IPS-20b (cell line): ENCODE data around the gene NEXN.

Experiments
- H3K27ac ChIP-seq: one replicate; pipeline ENCODE4 v1.5.1; 2013; ENCODE audit warnings: low read length
- H3K27me3 ChIP-seq: 2 replicates; pipeline ENCODE4 v1.6.1; 2013; ENCODE audit warnings: mild to moderate bottlenecking, low read length, inconsistent platforms; ENCODE audit not compliant: insufficient read depth
- H3K36me3 ChIP-seq: 2 replicates; pipeline ENCODE4 v1.6.1; 2013; ENCODE audit warnings: low read depth, mild to moderate bottlenecking, inconsistent platforms, low read length, moderate library complexity; ENCODE audit not compliant: insufficient read depth
- H3K4me1 ChIP-seq: 2 replicates; pipeline ENCODE4 v1.6.1; 2013; ENCODE audit warnings: mild to moderate bottlenecking, control low read depth, inconsistent platforms, low read length, moderate library complexity; ENCODE audit not compliant: insufficient read depth
- H3K4me3 ChIP-seq: 2 replicates; pipeline ENCODE4 v1.5.1; 2013; ENCODE audit warnings: mild to moderate bottlenecking, low read length, inconsistent platforms
- H3K9ac ChIP-seq: 2 replicates; pipeline ENCODE4 v1.6.1; 2013; ENCODE audit warnings: low read depth, mild to moderate bottlenecking, inconsistent platforms, low read length, moderate library complexity
- H3K9me3 ChIP-seq: 2 replicates; pipeline ENCODE4 v1.6.1; 2013; ENCODE audit warnings: mild to moderate bottlenecking, low read depth, low read length, inconsistent platforms; ENCODE audit not compliant: insufficient read depth

The NEXN gene

DNA sequence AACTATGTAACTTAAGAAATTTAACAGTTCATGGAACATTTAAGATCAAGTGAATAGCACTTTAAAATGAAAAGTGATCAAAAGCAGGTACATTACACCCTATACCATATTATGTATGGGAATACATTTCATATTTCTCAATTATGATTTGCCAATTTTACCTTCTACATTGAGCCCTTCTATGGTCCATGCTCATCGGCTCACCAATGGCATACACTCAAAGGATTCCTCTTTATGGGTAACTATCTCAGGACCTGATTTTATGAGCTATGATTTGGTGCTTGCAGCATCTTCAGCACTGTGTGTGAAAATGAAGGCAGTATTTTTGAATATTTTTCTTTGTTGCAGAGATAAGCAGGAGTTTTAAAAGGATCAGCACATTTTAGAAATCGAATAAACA is 56.9 kb downstream of the NEXN start:
- H3K4me3 ChIP-seq = no peak overlapping the region
- H3K36me3 ChIP-seq = peaks cover 85% of the 10 kb centered on the region
- no peaks in the 10 kb centered on the region for H3K27me3 ChIP-seq
- no peaks in the 10 kb centered on the region for H3K9me3 ChIP-seq
- H3K4me1 ChIP-seq = peaks cover 4% of the 10 kb centered on the region; the same call in 1 of the 2 replicates
- H3K27ac ChIP-seq = no peak overlapping the region
- no peak overlapping the region for H3K9ac ChIP-seq

DNA sequence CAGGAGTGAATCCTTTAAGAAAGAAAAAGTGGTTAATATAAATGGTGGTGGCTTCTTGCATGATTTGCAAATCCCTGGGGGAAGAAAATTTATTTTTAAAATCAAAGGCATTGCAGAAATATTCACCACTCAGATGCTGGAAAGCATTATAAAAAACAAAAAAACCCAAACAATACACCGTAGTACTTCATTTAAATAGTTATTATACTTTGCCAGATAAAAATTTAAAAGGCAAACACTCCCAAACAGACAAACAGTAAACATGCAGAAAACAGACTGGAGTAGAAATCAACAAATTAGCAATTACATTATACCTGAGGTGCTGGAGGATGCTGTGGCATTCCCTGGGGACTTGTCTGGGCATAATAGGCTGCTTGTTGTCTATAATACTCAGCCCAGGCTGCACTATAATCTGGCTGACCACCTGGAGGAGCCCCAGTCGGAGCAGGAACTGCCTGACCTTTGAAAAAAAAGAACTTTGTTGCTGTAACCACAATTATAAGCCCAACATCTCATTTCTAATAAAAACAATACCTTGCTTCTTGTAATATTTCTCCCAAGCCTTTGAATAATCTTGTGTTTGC is 60.5 kb downstream of the NEXN start:
- Histone ChIP-seq H3K27ac (no peak overlapping the region), H3K9ac (no peak overlapping the region), H3K4me1 (peaks cover 4% of the 10 kb centered on the region; the same call in 1 of the 2 replicates), H3K9me3 (no peaks in the 10 kb centered on the region), H3K36me3 (peaks cover 99% of the 10 kb centered on the region), H3K27me3 (no peaks in the 10 kb centered on the region), H3K4me3 (no peak overlapping the region)

DNA sequence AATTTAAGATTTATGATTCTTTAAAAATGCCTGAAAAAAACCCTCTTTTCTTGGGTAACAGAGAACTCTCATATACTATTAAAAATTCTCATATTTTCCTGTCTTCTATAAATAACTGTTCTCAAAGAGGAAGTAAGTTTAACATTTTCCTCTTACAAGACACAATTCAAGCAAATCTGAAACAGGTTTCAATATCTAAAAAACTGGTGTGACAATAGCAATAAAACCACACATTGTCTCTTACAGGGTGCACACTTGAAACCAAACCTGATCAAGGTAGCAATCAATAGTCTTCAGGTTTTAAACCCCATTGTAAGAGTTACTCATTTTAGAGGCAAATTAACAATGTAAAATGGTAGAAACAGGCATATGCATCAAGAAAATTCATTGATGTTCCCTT is 62.4 kb downstream of the NEXN start:
- H3K27ac ChIP-seq = no peak overlapping the region
- no peak overlapping the region for H3K4me3 ChIP-seq
- peaks cover 4% of the 10 kb centered on the region; the same call in 1 of the 2 replicates for H3K4me1 ChIP-seq
- H3K9ac ChIP-seq = no peak overlapping the region
- no peaks in the 10 kb centered on the region for H3K27me3 ChIP-seq
- H3K9me3 ChIP-seq = no peaks in the 10 kb centered on the region
- peaks cover 100% of the 10 kb centered on the region for H3K36me3 ChIP-seq

DNA sequence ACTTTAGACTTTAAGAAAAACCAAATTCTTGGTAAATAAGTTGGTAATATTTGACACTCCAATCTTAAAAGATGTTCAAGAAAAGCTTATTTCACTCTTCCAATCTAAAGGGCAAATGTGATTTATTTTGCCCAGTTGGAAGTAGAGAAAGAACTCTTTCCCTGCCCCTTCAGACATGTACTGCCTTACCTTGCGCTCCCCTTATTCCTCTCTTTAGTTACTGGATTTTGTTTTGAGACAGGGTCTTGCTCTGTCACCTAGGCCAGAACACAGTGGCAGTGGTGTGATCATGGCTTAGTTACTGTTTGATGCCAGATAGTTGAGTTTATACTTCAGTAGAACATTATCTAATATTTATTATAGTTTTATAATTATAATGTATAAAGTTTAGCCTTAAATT is 62.9 kb downstream of the NEXN start:
- H3K4me1 ChIP-seq = peaks cover 4% of the 10 kb centered on the region; the same call in 1 of the 2 replicates
- no peak overlapping the region for H3K9ac ChIP-seq
- H3K9me3 ChIP-seq = no peaks in the 10 kb centered on the region
- no peak overlapping the region for H3K4me3 ChIP-seq
- no peak overlapping the region for H3K27ac ChIP-seq
- peaks cover 100% of the 10 kb centered on the region for H3K36me3 ChIP-seq
- no peaks in the 10 kb centered on the region for H3K27me3 ChIP-seq

DNA sequence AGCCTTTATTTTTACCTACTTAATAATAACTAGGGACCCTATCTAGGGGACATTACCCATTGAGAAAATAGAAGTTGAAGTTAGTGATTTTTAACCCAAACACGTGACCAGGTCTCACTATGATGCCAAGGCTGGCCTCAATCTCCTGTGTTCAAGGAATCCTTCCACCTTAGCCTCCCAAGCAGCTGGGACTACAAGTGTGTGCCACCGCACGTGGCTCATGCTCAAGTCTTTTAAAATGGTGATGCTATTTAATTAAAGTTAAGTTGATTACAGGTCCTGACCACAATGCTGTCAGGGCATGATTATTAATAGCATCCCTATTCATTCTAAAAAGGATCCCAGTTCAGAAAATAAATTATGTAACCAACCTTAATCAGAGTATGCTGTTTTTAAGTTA is 65.5 kb downstream of the NEXN start:
- Histone ChIP-seq H3K9ac (no peak overlapping the region), H3K36me3 (peaks cover 100% of the 10 kb centered on the region), H3K27ac (no peak overlapping the region), H3K4me3 (no peak overlapping the region), H3K9me3 (no peaks in the 10 kb centered on the region), H3K27me3 (no peaks in the 10 kb centered on the region), H3K4me1 (peaks cover 4% of the 10 kb centered on the region; the same call in 1 of the 2 replicates)

DNA sequence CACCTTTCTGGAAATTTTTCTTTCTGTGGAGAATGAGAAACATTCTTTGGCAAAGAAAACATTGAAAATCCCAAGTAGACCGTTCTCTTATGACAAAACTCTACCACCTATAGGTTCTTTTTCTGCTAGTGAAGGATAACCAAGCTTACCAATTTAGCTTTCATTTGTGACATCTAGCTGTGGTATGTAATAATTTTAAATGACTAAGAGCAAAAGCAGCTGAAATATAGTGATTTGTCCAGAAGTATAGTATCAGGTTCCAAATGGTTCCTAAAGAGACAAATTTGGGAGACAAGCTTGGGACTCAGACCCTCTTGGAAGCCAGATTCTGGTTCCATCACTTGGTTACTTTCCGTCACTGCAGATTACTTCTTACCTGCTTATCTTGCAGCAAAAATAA is 66.1 kb downstream of the NEXN start:
- Histone ChIP-seq H3K27me3 (no peaks in the 10 kb centered on the region), H3K4me3 (no peak overlapping the region), H3K4me1 (peaks cover 1% of the 10 kb centered on the region; the same call in 1 of the 2 replicates), H3K27ac (no peak overlapping the region), H3K9ac (no peak overlapping the region), H3K36me3 (peaks cover 100% of the 10 kb centered on the region), H3K9me3 (no peaks in the 10 kb centered on the region)

DNA sequence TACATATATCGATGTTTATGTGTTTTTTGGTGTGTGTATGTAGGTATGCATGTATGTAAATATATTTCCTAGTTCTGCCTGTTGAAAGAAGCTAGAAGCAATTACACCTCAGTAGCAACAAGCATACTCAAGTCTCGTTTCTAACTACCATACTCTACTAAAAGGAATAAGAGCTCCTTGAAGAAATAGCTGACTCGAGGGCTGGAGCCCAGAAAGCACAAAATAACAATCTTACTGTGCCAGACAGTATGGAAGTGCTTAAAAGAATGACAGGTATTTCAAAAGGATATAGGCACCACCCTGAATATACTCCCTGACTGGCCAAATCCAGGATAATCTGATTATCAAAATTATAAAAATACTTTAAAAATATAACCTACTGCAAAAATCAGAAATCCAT is 67.3 kb downstream of the NEXN start:
- Histone ChIP-seq H3K36me3 (peaks cover 100% of the 10 kb centered on the region), H3K27me3 (no peaks in the 10 kb centered on the region), H3K9me3 (no peaks in the 10 kb centered on the region), H3K4me3 (no peak overlapping the region), H3K27ac (no peak overlapping the region), H3K9ac (no peak overlapping the region), H3K4me1 (no peaks in the 10 kb centered on the region)

DNA sequence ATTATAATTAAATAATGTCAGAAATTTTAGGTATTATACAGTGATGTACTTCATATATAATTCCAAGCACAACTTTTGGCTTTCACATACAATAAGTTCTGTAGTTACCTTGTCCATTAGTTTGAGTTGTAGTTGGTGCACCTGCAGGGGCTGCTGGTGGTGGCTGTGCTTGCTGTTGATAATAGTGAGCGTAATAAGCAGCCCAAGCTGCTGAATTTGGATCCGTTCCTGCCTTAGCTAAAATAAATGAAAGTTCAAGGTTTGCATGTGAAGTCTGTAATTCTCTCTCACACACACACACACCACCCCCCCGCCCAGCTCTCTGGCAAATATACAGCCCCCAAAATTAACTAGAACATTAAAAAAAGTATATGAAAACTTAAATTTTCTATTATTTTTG is 68.0 kb downstream of the NEXN start:
- no peaks in the 10 kb centered on the region for H3K4me1 ChIP-seq
- H3K36me3 ChIP-seq = peaks cover 100% of the 10 kb centered on the region
- H3K27ac ChIP-seq = no peak overlapping the region
- H3K9me3 ChIP-seq = no peaks in the 10 kb centered on the region
- no peaks in the 10 kb centered on the region for H3K27me3 ChIP-seq
- no peak overlapping the region for H3K9ac ChIP-seq
- no peak overlapping the region for H3K4me3 ChIP-seq

DNA sequence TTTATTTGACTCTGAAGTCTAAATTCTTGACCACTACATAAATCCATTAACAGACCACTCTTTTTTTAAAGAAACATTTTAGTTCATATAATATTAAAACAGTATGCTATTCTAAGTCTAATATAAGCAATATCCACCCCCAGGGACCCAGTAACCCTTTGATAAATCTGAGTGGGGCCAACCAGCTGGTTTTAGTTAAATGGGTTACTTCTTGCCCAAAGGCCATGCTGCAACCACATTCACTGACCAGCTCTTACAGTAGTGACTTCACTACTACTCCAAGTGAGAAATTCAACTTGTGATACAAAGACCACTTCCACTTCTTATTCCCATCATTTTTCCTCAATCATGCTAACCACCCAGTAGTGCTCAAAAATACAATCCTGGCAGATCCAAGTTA is 70.0 kb downstream of the NEXN start:
- Histone ChIP-seq H3K9me3 (no peaks in the 10 kb centered on the region), H3K4me1 (no peaks in the 10 kb centered on the region), H3K9ac (no peak overlapping the region), H3K36me3 (peaks cover 100% of the 10 kb centered on the region), H3K27ac (no peak overlapping the region), H3K4me3 (no peak overlapping the region), H3K27me3 (no peaks in the 10 kb centered on the region)

DNA sequence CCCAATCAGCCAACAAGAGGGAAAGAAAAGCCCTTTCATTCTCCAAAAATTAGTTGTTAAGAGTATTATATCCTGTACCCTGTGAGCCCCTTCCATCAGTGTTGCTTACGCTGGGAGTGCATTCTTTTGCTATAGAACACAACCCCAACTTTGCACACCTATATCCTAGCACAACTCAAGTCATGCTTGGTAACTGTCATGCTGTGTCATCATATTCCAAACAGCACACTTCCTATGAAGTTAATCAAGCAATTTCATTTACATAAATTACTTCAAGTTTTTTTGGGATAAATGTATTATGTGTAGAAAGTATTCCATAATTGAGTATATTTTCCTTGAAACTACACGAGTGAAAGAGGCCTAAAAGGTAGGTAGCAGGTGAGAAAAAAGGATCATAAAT is 70.4 kb downstream of the NEXN start:
- H3K4me1 ChIP-seq = no peaks in the 10 kb centered on the region
- no peak overlapping the region for H3K9ac ChIP-seq
- H3K36me3 ChIP-seq = peaks cover 100% of the 10 kb centered on the region
- no peaks in the 10 kb centered on the region for H3K27me3 ChIP-seq
- H3K4me3 ChIP-seq = no peak overlapping the region
- H3K9me3 ChIP-seq = no peaks in the 10 kb centered on the region
- H3K27ac ChIP-seq = no peak overlapping the region

DNA sequence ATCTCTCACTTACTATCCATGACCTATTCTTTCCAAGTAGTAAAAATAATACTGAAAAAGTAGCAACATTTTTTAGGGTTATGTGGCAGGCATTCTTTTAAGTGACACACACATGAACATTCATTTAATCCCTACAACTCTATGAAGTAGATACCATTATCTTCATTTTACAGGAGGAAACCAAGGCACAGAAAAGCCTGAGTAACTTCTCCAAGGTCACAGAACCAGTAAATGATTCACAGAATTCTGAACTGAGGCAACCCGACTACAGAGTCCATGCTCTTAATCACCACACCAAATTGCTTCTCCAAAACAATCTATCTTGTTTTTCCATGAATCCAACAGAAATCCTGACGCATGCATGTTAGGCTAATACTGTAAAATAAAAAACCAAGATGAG is 73.0 kb downstream of the NEXN start:
- Histone ChIP-seq H3K36me3 (peaks cover 100% of the 10 kb centered on the region), H3K27ac (no peak overlapping the region), H3K9ac (no peak overlapping the region), H3K4me3 (no peak overlapping the region), H3K9me3 (no peaks in the 10 kb centered on the region), H3K4me1 (no peaks in the 10 kb centered on the region), H3K27me3 (no peaks in the 10 kb centered on the region)

DNA sequence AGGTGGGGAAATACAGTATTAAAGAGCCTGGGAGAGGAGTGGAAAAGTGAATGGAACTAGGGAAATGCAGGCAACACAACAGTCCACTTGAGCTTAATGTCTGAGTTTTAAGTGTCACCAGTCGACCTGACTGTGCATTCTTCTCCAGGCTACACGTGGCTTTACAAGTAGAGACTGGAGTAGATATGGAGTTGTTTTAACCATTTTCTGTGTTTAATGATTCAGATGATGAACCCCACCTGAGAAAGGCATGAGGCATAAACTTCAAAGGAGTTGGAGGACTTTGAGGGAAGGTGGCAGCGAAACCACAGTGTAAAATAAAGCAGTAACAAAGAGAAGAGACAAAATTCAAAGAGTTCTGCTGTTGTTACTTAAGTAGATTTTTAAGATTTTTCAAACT is 77.9 kb downstream of the NEXN start:
- H3K27me3 ChIP-seq = no peaks in the 10 kb centered on the region
- no peaks in the 10 kb centered on the region for H3K4me1 ChIP-seq
- H3K36me3 ChIP-seq = peaks cover 100% of the 10 kb centered on the region
- H3K4me3 ChIP-seq = no peak overlapping the region
- no peak overlapping the region for H3K27ac ChIP-seq
- no peaks in the 10 kb centered on the region for H3K9me3 ChIP-seq
- no peak overlapping the region for H3K9ac ChIP-seq
